HG03060 (cell line): ENCODE data around the gene SAP30L.

Experiments
- ATAC-seq: cut with Tn5 transposase; IDR thresholded peaks from one replicate; pipeline ENCODE4 v1.9.1; 2021; ENCODE audit warnings: low read depth, moderate number of reproducible peaks; ENCODE audit not compliant: unreplicated experiment

The SAP30L gene

GRCh38 chr5:154479160-154479943, 33.6 kb downstream of the SAP30L start:
- ATAC-seq, result no peak

GRCh38 chr5:154479944-154480750, 34.4 kb downstream of the SAP30L start:
- no peak for ATAC-seq

GRCh38 chr5:154480847-154481246, 35.0 kb downstream of the SAP30L start:
- ATAC-seq, result no peak

- ATAC-seq, result no peak
Observed at GRCh38 chr5:154481584-154482381, 36.0 kb downstream of the SAP30L start.

- no peak for ATAC-seq
Observed at GRCh38 chr5:154482528-154483449, 37.0 kb downstream of the SAP30L start.

GRCh38 chr5:154483654-154484392, 38.0 kb downstream of the SAP30L start:
- ATAC-seq, result no peak

GRCh38 chr5:154484393-154485095, 38.7 kb downstream of the SAP30L start:
- ATAC-seq, result no peak

- ATAC-seq, result no peak
Observed at GRCh38 chr5:154485096-154485491, 39.3 kb downstream of the SAP30L start.

- no peak for ATAC-seq
Observed at GRCh38 chr5:154485850-154486426, 40.1 kb downstream of the SAP30L start.

- no peak for ATAC-seq
Observed at GRCh38 chr5:154486427-154486866, 40.6 kb downstream of the SAP30L start.

GRCh38 chr5:154487541-154487940, 41.7 kb downstream of the SAP30L start:
- ATAC-seq, result peak; percentile 98

GRCh38 chr5:154491941-154492340, 46.1 kb downstream of the SAP30L start:
- ATAC-seq, result no peak

- no peak for ATAC-seq
Observed at GRCh38 chr5:154493274-154493673, 47.5 kb downstream of the SAP30L start.

GRCh38 chr5:154494036-154494435, 48.2 kb downstream of the SAP30L start:
- no peak for ATAC-seq

- ATAC-seq, result no peak
Observed at GRCh38 chr5:154498591-154498990, 52.8 kb downstream of the SAP30L start.

GRCh38 chr5:154498994-154499393, 53.2 kb downstream of the SAP30L start:
- ATAC-seq, result no peak

GRCh38 chr5:154501566-154501965, 55.8 kb downstream of the SAP30L start:
- ATAC-seq, result no peak

- no peak for ATAC-seq
Observed at GRCh38 chr5:154502180-154502579, 56.4 kb downstream of the SAP30L start.
